IMR-90 (cell line): ENCODE data around the gene CKMT1B.

Experiments
- BHLHE40 ChIP-seq: fragments of 150-350 bp; IDR thresholded peaks from 2 replicates; pipeline ENCODE4 v1.6.1; 2016; ENCODE audit warnings: mild to moderate bottlenecking, low read depth, low read length
- CTCF ChIP-seq: conservative IDR thresholded peaks from 2 replicates; pipeline ENCODE4 v1.5.1; 2012; ENCODE audit warnings: mild to moderate bottlenecking, low read depth, low read length, improper control_type of control experiment
- MXI1 ChIP-seq: IDR thresholded peaks from 2 replicates; pipeline ENCODE4 v1.6.1; 2012; ENCODE audit warnings: low read depth, mild to moderate bottlenecking, low read length, moderate library complexity, borderline replicate concordance
- POLR2A ChIP-seq: IDR thresholded peaks from 2 replicates; pipeline ENCODE4 v1.6.1; 2012; ENCODE audit warnings: mild to moderate bottlenecking, low read depth, low read length
- RAD21 ChIP-seq: IDR thresholded peaks from 2 replicates; pipeline ENCODE4 v1.6.1; 2012; ENCODE audit warnings: low read length, improper control_type of control experiment
- RCOR1 ChIP-seq: IDR thresholded peaks from 2 replicates; pipeline ENCODE4 v1.6.1; 2012; ENCODE audit warnings: mild to moderate bottlenecking, low read length, improper control_type of control experiment; ENCODE audit not compliant: insufficient replicate concordance
- USF2 ChIP-seq: fragments of 150-350 bp; IDR thresholded peaks from 2 replicates; pipeline ENCODE4 v1.6.1; 2017; ENCODE audit warnings: mild to moderate bottlenecking, antibody characterized with exemption, low read length, low read depth

GRCh38 chr15:43545426-43545825 is 48.4 kb upstream of the CKMT1B start:
- TF ChIP-seq CTCF (no peak), USF2 (no peak), BHLHE40 (no peak), POLR2A (no peak), RCOR1 (no peak), MXI1 (no peak), RAD21 (no peak)
